WERI-Rb-1 (cell line): Measurements from ENCODE around the gene YTHDF1.

Experiments
- DNase-seq: peaks from one replicate; pipeline ENCODE4 v3.0.0-alpha.2; 2020
- H3K27ac ChIP-seq: fragments of 250-450 bp; sonication (Bioruptor Pico); 2 replicates; pipeline ENCODE4 v1.5.1; 2020; ENCODE audit warnings: mild to moderate bottlenecking, moderate library complexity
- H3K27me3 ChIP-seq: fragments of 250-450 bp; sonication (Bioruptor Pico); 2 replicates; pipeline ENCODE4 v1.5.1; 2021; ENCODE audit warnings: mild to moderate bottlenecking, low read depth, moderate library complexity; ENCODE audit not compliant: insufficient read depth, severe bottlenecking
- H3K36me3 ChIP-seq: fragments of 250-450 bp; sonication (Bioruptor Pico); 2 replicates; pipeline ENCODE4 v1.5.1; 2020; ENCODE audit warnings: mild to moderate bottlenecking, moderate library complexity
- H3K4me3 ChIP-seq: 2 replicates; pipeline ENCODE4 v1.5.1; 2011; ENCODE audit warnings: low read depth, mild to moderate bottlenecking, control low read depth, low read length
- H3K9me3 ChIP-seq: fragments of 250-450 bp; sonication (Bioruptor Pico); 2 replicates; pipeline ENCODE4 v1.5.1; 2021; ENCODE audit warnings: mild to moderate bottlenecking, moderate library complexity; ENCODE audit not compliant: severe bottlenecking
- TF ChIP-seq, protein P1 (sequence below): IDR thresholded peaks from 2 replicates; pipeline ENCODE4 v1.5.1; 2011; ENCODE audit warnings: low read depth, mild to moderate bottlenecking, control low read depth, inconsistent platforms, low read length

YTHDF1 gene

DNA sequence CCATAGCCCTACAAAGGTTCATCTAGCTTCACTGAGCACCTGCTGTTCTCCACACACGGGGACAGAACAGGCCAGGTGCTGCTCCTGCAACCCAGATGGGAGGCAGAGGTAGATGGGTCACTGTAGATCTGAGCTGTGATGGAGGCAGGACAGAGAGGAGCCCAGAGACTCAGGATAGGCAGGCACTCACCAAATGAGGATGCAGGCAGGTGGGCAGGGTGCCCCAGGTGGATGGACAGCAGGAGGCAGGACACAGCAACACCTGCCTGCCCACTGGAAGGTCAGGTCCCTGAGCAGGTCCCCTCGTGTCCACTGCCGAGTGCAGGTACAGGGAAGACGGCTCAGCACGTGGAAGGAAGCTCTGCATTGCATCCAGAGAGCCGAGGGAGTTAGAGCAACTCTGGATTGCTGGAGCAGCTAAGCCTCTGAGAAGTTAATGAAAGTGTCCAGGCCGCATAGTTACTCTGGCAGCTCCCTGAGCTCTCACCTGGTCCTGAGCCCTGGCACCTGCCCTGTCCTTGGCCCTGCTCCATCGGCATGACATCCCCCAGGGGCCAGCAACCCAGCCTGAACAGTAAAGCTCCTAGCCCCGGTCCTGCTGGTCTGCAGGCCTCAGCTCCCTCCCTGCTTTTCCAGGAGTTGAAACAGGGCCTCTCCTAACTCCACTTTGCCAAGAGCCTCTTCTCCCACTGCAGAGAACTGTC lies 4.9 kb upstream of the YTHDF1 start:
- no peak for DNase-seq
- H3K27ac ChIP-seq, result no peak overlapping the region
- H3K36me3 ChIP-seq, result no peaks in the 10 kb centered on the region
- no peaks in the 10 kb centered on the region for H3K9me3 ChIP-seq
- TF ChIP-seq, protein P1, sequence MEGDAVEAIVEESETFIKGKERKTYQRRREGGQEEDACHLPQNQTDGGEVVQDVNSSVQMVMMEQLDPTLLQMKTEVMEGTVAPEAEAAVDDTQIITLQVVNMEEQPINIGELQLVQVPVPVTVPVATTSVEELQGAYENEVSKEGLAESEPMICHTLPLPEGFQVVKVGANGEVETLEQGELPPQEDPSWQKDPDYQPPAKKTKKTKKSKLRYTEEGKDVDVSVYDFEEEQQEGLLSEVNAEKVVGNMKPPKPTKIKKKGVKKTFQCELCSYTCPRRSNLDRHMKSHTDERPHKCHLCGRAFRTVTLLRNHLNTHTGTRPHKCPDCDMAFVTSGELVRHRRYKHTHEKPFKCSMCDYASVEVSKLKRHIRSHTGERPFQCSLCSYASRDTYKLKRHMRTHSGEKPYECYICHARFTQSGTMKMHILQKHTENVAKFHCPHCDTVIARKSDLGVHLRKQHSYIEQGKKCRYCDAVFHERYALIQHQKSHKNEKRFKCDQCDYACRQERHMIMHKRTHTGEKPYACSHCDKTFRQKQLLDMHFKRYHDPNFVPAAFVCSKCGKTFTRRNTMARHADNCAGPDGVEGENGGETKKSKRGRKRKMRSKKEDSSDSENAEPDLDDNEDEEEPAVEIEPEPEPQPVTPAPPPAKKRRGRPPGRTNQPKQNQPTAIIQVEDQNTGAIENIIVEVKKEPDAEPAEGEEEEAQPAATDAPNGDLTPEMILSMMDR, result no peak
- H3K27me3 ChIP-seq, result peaks cover 7% of the 10 kb centered on the region
- H3K4me3 ChIP-seq, result no peak overlapping the region

DNA sequence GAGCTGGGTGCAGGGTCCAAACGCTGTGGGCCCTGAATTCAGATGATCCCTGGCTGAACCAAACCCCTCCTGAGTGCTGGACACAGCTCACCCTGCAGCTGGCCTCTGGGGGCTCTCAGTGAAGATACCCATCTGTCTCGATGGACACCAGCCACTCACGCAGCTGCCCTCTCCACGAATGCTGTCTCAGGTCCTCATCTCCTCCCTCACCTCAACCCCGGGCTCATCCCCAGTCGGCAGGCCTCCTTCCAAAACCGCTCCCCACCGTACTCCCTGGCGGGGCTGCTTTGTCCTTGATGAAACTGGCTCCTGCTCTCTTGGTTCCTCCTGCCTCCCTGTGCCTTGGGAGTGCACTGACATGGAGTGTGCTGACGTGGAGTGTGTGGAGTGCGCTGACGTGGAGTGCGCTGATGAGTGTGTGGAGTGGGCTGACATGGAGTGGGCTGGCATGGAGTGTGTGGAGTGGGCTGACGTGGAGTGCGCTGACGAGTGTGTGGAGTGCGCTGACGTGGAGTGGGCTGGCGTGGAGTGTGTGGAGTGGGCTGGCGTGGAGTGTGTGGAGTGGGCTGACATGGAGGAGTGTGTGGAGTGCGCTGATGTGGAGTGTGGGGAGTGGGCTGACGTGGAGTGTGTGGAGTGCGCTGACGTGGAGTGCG lies 4.1 kb upstream of the YTHDF1 start:
- TF ChIP-seq, protein P1, result no peak
- Histone ChIP-seq H3K36me3 (peaks cover 1% of the 10 kb centered on the region; the same call in 1 of the 2 replicates), H3K27me3 (peaks cover 7% of the 10 kb centered on the region), H3K4me3 (no peak overlapping the region), H3K9me3 (no peaks in the 10 kb centered on the region), H3K27ac (no peak overlapping the region)
- DNase-seq, result no peak

DNA sequence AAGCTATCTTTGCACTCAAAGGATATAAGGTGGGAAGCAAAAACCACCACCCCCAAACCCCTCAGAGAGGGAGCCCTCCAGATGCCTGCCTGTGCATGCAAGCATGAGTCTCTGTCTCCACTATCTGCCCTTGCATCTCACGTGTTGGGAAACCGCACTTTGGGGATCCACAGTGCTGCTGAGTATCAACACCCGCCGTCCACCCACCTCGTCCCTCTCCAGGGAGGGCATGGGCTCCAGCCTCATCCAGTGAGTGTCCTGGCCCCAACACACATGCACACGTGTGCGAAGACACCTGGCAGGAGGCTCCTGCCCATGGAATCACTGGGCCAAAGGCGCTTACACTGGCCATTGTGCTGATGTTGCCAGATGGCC lies 3.5 kb upstream of the YTHDF1 start:
- H3K27ac ChIP-seq, result no peak overlapping the region
- TF ChIP-seq, protein P1, result no peak
- DNase-seq, result no peak
- H3K36me3 ChIP-seq, result peaks cover 7% of the 10 kb centered on the region
- H3K9me3 ChIP-seq, result no peaks in the 10 kb centered on the region
- peaks cover 7% of the 10 kb centered on the region for H3K27me3 ChIP-seq
- H3K4me3 ChIP-seq, result no peak overlapping the region

DNA sequence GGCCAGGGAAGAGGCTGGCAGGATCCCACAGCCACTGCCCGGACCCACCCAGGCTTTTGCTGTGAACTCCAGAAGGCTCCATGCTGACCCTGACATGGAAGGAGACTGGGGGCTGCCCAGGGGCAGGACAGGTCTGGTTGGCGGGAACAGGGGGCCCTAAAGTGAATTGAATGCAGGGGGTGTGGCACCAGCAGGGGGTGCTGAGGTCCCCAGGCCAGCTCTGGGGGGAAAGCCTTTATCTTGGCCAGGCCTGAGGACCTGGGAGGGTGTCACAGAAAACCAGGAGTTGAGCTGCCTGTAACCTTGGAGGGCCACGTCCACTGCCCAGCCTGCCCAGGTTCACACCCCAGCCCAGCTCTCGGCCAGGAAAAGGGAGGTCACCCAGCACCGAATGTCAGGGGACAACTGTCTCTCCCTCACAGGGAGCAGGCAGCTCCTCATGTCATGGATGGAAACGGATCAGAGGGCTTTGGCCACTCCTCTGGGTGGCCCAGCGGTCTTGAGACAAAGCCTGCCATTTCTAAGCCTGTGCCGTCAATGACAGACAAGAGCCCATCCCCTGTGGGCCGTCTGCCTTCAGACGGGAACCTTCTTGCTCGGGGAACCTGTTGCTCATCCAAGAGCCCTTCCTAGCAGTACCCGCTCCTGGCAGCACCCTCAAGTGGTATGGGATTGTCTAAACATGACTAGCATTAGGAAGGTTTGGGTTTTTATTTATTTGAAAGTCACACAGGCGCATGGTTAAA lies 2.9 kb upstream of the YTHDF1 start:
- H3K27ac ChIP-seq, result no peak overlapping the region
- H3K4me3 ChIP-seq, result no peak overlapping the region
- TF ChIP-seq, protein P1, result peak; percentile 31; the same call in 1 of the 2 replicates
- H3K9me3 ChIP-seq, result no peaks in the 10 kb centered on the region
- H3K27me3 ChIP-seq, result peaks cover 7% of the 10 kb centered on the region
- peaks cover 12% of the 10 kb centered on the region for H3K36me3 ChIP-seq
- DNase-seq, result no peak

DNA sequence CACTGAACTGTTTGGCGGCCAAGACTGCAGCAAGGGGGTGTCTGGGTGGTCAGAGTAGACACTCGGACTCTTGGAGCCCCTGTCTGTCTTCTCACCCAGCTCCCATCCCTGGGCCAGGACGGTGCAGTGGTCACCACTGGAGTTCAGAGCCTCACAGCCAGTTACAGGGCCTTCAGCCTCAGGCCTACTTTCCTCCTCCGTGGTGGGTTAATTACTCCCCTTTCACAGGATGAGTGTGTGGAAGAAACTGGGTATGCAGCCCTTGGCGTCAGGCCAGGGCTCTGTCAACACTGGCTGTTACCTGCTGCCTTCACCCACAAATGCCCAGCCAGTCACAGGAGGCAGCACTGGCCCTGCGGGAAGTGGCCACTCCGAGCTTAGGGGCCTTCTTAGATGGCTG lies 1.8 kb upstream of the YTHDF1 start:
- no peaks in the 10 kb centered on the region for H3K9me3 ChIP-seq
- DNase-seq, result no peak
- peaks cover 7% of the 10 kb centered on the region for H3K27me3 ChIP-seq
- H3K36me3 ChIP-seq, result peaks cover 24% of the 10 kb centered on the region
- TF ChIP-seq, protein P1, result no peak
- no peak overlapping the region for H3K27ac ChIP-seq
- no peak overlapping the region for H3K4me3 ChIP-seq
